KMS-11 (cell line): Measurements from ENCODE around the gene CUL4A.
"Not testable (repeated sequence)": the region's sequence is repeated elsewhere in the genome, so short reads cannot be mapped to it uniquely, and the experiment has no call there.

Experiments used
- H2AFZ ChIP-seq: fragments of 200-600 bp; sonication (generic); 2 replicates; pipeline ENCODE4 v1.6.1; 2016; ENCODE audit warnings: antibody characterized with exemption, mixed run types, low read depth
- H3K27ac ChIP-seq: fragments of 200-600 bp; sonication (generic); 2 replicates; pipeline ENCODE4 v1.6.1; 2016; ENCODE audit warnings: mild to moderate bottlenecking, mixed run types
- H3K27me3 ChIP-seq: fragments of 200-600 bp; sonication (generic); 2 replicates; pipeline ENCODE4 v1.6.1; 2017; ENCODE audit warnings: mild to moderate bottlenecking, low read depth, mixed run types, moderate library complexity; ENCODE audit not compliant: insufficient read depth
- H3K36me3 ChIP-seq: fragments of 200-600 bp; sonication (generic); 2 replicates; pipeline ENCODE4 v1.6.1; 2017; ENCODE audit warnings: mild to moderate bottlenecking, mixed run types; ENCODE audit not compliant: insufficient read depth
- H3K4me1 ChIP-seq: fragments of 200-600 bp; sonication (generic); 2 replicates; pipeline ENCODE4 v1.6.1; 2016; ENCODE audit warnings: mild to moderate bottlenecking, low read depth, mixed run types; ENCODE audit not compliant: poor library complexity, severe bottlenecking
- H3K4me2 ChIP-seq: fragments of 200-600 bp; sonication (generic); 2 replicates; pipeline ENCODE4 v1.7.0; 2016; ENCODE audit warnings: mild to moderate bottlenecking, mixed run types
- H3K4me3 ChIP-seq: fragments of 200-600 bp; sonication (generic); IDR thresholded peaks from 2 replicates; pipeline ENCODE4 v1.6.1; 2017; ENCODE audit warnings: low read depth, low read length, mixed read lengths; ENCODE audit not compliant: insufficient read depth
- H3K79me2 ChIP-seq: fragments of 200-600 bp; sonication (generic); 2 replicates; pipeline ENCODE4 v1.6.1; 2016; ENCODE audit warnings: low read depth, mixed run types; ENCODE audit not compliant: insufficient read depth
- H3K9ac ChIP-seq: fragments of 200-600 bp; sonication (generic); 2 replicates; pipeline ENCODE4 v1.6.1; 2016; ENCODE audit warnings: mild to moderate bottlenecking, mixed run types
- H4K20me1 ChIP-seq: fragments of 200-600 bp; sonication (generic); 2 replicates; pipeline ENCODE4 v1.6.1; 2016; ENCODE audit warnings: mild to moderate bottlenecking, mixed run types; ENCODE audit not compliant: insufficient read depth
- CTCF ChIP-seq: fragments of 200-600 bp; sonication (generic); conservative IDR thresholded peaks from 2 replicates; pipeline ENCODE4 v1.6.1; 2017; ENCODE audit warnings: low read depth, mild to moderate bottlenecking, antibody characterized with exemption, low read length, moderate library complexity, mixed read lengths

Gene CUL4A

GRCh38 chr13:113245849-113246796, 36.7 kb downstream of the CUL4A start:
- Histone ChIP-seq H3K4me2 (no peak overlapping the region), H4K20me1 (no peaks in the 10 kb centered on the region), H3K9ac (no peak overlapping the region), H3K36me3 (no peaks in the 10 kb centered on the region), H3K4me3 (no peak overlapping the region), H3K79me2 (no peaks in the 10 kb centered on the region), H2AFZ (no peak overlapping the region), H3K27me3 (no peaks in the 10 kb centered on the region), H3K4me1 (no peaks in the 10 kb centered on the region), H3K27ac (no peak overlapping the region)
- no peak for TF ChIP-seq CTCF

GRCh38 chr13:113252516-113253095, 43.2 kb downstream of the CUL4A start:
- H3K27me3 ChIP-seq, result no peaks in the 10 kb centered on the region
- H4K20me1 ChIP-seq, result no peaks in the 10 kb centered on the region
- H3K4me1 ChIP-seq, result no peaks in the 10 kb centered on the region
- no peak for TF ChIP-seq CTCF
- H3K27ac ChIP-seq, result no peak overlapping the region
- H2AFZ ChIP-seq, result no peak overlapping the region
- no peaks in the 10 kb centered on the region for H3K79me2 ChIP-seq
- no peak overlapping the region for H3K4me2 ChIP-seq
- H3K4me3 ChIP-seq, result no peak overlapping the region
- no peak overlapping the region for H3K9ac ChIP-seq
- H3K36me3 ChIP-seq, result no peaks in the 10 kb centered on the region

- H3K27ac ChIP-seq, H3K36me3 ChIP-seq, H3K79me2 ChIP-seq, H4K20me1 ChIP-seq, H3K27me3 ChIP-seq, H3K4me3 ChIP-seq, H3K9ac ChIP-seq, H3K4me2 ChIP-seq, H3K4me1 ChIP-seq, H2AFZ ChIP-seq: not testable (repeated sequence)
Measured at GRCh38 chr13:113257908-113258307, 48.5 kb downstream of the CUL4A start.

GRCh38 chr13:113258321-113259054, 49.1 kb downstream of the CUL4A start:
- Histone ChIP-seq H2AFZ (no peak overlapping the region), H3K9ac (no peak overlapping the region), H3K27ac (no peak overlapping the region), H3K4me3 (no peak overlapping the region), H3K27me3 (no peaks in the 10 kb centered on the region), H3K4me2 (no peak overlapping the region), H3K79me2 (no peaks in the 10 kb centered on the region), H3K4me1 (no peaks in the 10 kb centered on the region), H4K20me1 (no peaks in the 10 kb centered on the region), H3K36me3 (no peaks in the 10 kb centered on the region)
- no peak for TF ChIP-seq CTCF
